Measurements from ENCODE around the gene LEF1. TPM values are rescaled to one million over a fixed set of nuclear protein-coding genes. Genes with fewer than 3 reads are reported as not detected.
A peak's percentile ranks its signal among the peaks of the same experiment; 100 is the strongest.

Gene LEF1
- total and polyA plus RNA-seq, 2 of the 8 experiments (the other 6 are each of a cell fraction or from before 2014, with no cell fraction given) = 2.6 to 5.2 TPM

GRCh38 chr4:108192056-108192455, 23.3 kb upstream of the LEF1 start:
- no peak overlapping the region; the same call in 1 of the 2 replicates for H2AK5ac ChIP-seq (ENCODE audit: low read depth, low read length)
- peaks cover 13 to 39% (median 36%) of the 10 kb centered on the region in 4 experiments for H3K27me3 ChIP-seq (replicated peaks in 1 of 4; ENCODE audit: control insufficient read depth in 3 of 4, extremely low read depth in 1 of 4, insufficient read depth in 3 of 4, low read length in 3 of 4)
- no peak overlapping the region for H3K4me2 ChIP-seq (ENCODE audit: insufficient read depth in 1 of 2, low read depth in 2 of 2, low read length in 2 of 2)
- H2BK15ac ChIP-seq (ENCODE audit: low read length) = 0 out of 2 replicates have a peak overlapping the region, but pooled peaks have one; percentile 29
- H3K9me3 ChIP-seq (ENCODE audit: insufficient read depth in 2 of 2, low read depth in 1 of 2, low read length in 1 of 2) = no peaks in the 10 kb centered on the region
- no peaks in the 10 kb centered on the region for H3K79me2 ChIP-seq (ENCODE audit: control insufficient read depth in 1 of 2, insufficient read depth in 2 of 2, low read length in 2 of 2)
- no peak overlapping the region; the same call in 1 of the 2 replicates for H2BK12ac ChIP-seq (ENCODE audit: low read depth, low read length)
- WGBS, 2 experiments (ENCODE audit: extremely low coverage in 1 of 2, insufficient coverage in 1 of 2, insufficient read length in 1 of 2, insufficient replicate concordance in 2 of 2, low coverage in 1 of 2, low lambda C conversion rate in 2 of 2, missing lambda C conversion rate in 1 of 2) = 87% methylated on average over 3 of the region's 3 CpGs; no CpG with 5 or more reads in 1 of the 2 experiments
- H3K23me2 ChIP-seq (ENCODE audit: low read depth, low read length) = no peaks in the 10 kb centered on the region
- DNase-seq (ENCODE audit: low read depth in 1 of 2, low spot score in 2 of 2) = no peak
- no peak overlapping the region for H3K4ac ChIP-seq (replicated peaks; ENCODE audit: insufficient read length, low read depth, low read length)
- no peak overlapping the region for H3K27ac ChIP-seq (ENCODE audit: low read depth, low read length)
- no peak overlapping the region for H3K23ac ChIP-seq (ENCODE audit: insufficient read length)
- no peak overlapping the region for H2AFZ ChIP-seq (ENCODE audit: low read length)
- H4K91ac ChIP-seq (replicated peaks; ENCODE audit: insufficient read length, low read length) = no peak overlapping the region
- no peak overlapping the region for H2BK120ac ChIP-seq (replicated peaks; ENCODE audit: low read depth, low read length)
- no peak overlapping the region for H3K14ac ChIP-seq (ENCODE audit: insufficient read length)
- ChIA-PET POLR2A (ENCODE audit: partially characterized antibody) (no interaction called here), CTCF (ENCODE audit: partially characterized antibody) (interaction anchor here (0.6 to 1.6 kb wide), 5 partner anchors 10 to 61 kb away, joined by 3 to 4 read pairs (median 4); no protein-coding TSS in a partner anchor)
- H2BK5ac ChIP-seq (ENCODE audit: low read depth, low read length) = no peak overlapping the region
- H3K9ac ChIP-seq (replicated peaks in 1 of 4; ENCODE audit: extremely low read depth in 1 of 4, low read depth in 3 of 4, low read length in 3 of 4) = no peak overlapping the region
- no peak overlapping the region for H3K56ac ChIP-seq (replicated peaks; ENCODE audit: insufficient read length, low read depth, low read length)
- H3K79me1 ChIP-seq (ENCODE audit: low read depth, low read length) = no peaks in the 10 kb centered on the region; the same call in 1 of the 2 replicates
- H3K4me3 ChIP-seq (ENCODE audit: extremely low read depth in 1 of 4, insufficient read depth in 2 of 4, low read depth in 3 of 4, low read length in 4 of 4) = no peak overlapping the region
- H3K18ac ChIP-seq (ENCODE audit: extremely low read depth, low read length) = no peak overlapping the region
- peaks cover 0 to 4% of the 10 kb centered on the region in 2 experiments for H4K20me1 ChIP-seq (replicated peaks in 1 of 2; ENCODE audit: control insufficient read depth in 1 of 2, insufficient read depth in 2 of 2, low read length in 2 of 2)
- H2BK20ac ChIP-seq (ENCODE audit: low read length) = no peak overlapping the region
- no peak overlapping the region for H4K5ac ChIP-seq (ENCODE audit: insufficient read length, low read depth, low read length)
- no peak overlapping the region for H4K8ac ChIP-seq (ENCODE audit: extremely low read depth, insufficient read depth, low read length)
- H3K4me1 ChIP-seq (replicated peaks in 1 of 4; ENCODE audit: control insufficient read depth in 3 of 4, insufficient read depth in 4 of 4, low read length in 3 of 4) = peaks cover 0 to 12% (median 3%) of the 10 kb centered on the region in 4 experiments; a peak in 6 of 7 replicates
- no peak for FAIRE-seq
- H3K36me3 ChIP-seq (ENCODE audit: control insufficient read depth in 2 of 4, insufficient read depth in 4 of 4, low read length in 3 of 4) = no peaks in the 10 kb centered on the region

Data from H1 (cell line).